ENCODE measurements around the gene IL11.

The IL11 gene

GRCh38 chr19:55345101-55345817 lies 25.0 kb downstream of the IL11 start:
- Histone ChIP-seq H3K9me3 (no peaks in the 10 kb centered on the region), H3K36me3 (peaks cover 9% of the 10 kb centered on the region; the same call in 1 of the 2 replicates)
- no peak for TF ChIP-seq CTCF (IDR thresholded peaks at IDR 0.05; ENCODE audit: low read depth, low read length)

GRCh38 chr19:55344444-55344843 lies 25.8 kb downstream of the IL11 start:
- Histone ChIP-seq H3K9me3 (no peaks in the 10 kb centered on the region), H3K27me3 (no peaks in the 10 kb centered on the region), H3K4me1 (peaks cover 4% of the 10 kb centered on the region), H3K4me3 (ENCODE audit: low read depth, low read length) (no peak overlapping the region), H3K36me3 (peaks cover 9% of the 10 kb centered on the region; the same call in 1 of the 2 replicates)
- TF ChIP-seq CTCF (IDR thresholded peaks at IDR 0.05; ENCODE audit: low read depth, low read length), result peak; percentile 25
- peak; percentile 66 for DNase-seq

More at GRCh38 chr19:55345101-55345817, 25.0 kb downstream of the IL11 start:
- no peak overlapping the region for H3K4me3 ChIP-seq (ENCODE audit: low read depth, low read length)
- DNase-seq, result no peak
- H3K27me3 ChIP-seq, result no peaks in the 10 kb centered on the region
- H3K4me1 ChIP-seq, result peaks cover 4% of the 10 kb centered on the region

GRCh38 chr19:55341595-55342531 lies 28.4 kb downstream of the IL11 start:
- no peak for TF ChIP-seq CTCF (IDR thresholded peaks at IDR 0.05; ENCODE audit: low read depth, low read length)
- Histone ChIP-seq H3K4me1 (peaks cover 4% of the 10 kb centered on the region), H3K36me3 (peaks cover 9% of the 10 kb centered on the region; the same call in 1 of the 2 replicates), H3K4me3 (ENCODE audit: low read depth, low read length) (peak overlapping the region; percentile 19), H3K9me3 (no peaks in the 10 kb centered on the region), H3K27me3 (no peaks in the 10 kb centered on the region)
- DNase-seq, result no peak

GRCh38 chr19:55341171-55341588 lies 29.1 kb downstream of the IL11 start:
- H3K27me3 ChIP-seq, result no peaks in the 10 kb centered on the region
- peak overlapping the region; percentile 77 for H3K4me3 ChIP-seq (ENCODE audit: low read depth, low read length)

DNA sequence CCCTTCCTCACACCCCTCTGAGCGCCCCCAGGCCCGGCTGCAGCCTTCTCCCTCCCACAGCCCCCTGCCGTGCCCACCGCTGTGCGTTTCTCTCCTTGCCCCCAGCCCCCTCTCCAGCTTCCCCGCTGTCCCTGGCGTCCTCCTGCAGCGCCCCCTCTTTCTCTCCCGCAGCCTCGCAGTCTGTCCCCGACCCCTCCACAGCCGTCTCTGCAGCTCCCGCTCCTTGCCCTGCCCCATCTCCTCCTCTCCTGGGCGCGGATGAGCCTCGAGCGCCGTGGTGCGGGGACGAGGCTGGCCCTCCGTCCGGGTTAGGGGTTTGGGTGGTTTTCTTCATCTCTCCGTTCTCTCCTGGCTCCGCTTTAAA lies 29.5 kb downstream of the IL11 start:
- Histone ChIP-seq H3K27me3 (no peaks in the 10 kb centered on the region), H3K36me3 (peaks cover 9% of the 10 kb centered on the region; the same call in 1 of the 2 replicates), H3K9me3 (no peaks in the 10 kb centered on the region), H3K4me1 (peaks cover 4% of the 10 kb centered on the region), H3K4me3 (ENCODE audit: low read depth, low read length) (peak overlapping the region; percentile 77)
- peak; percentile 19 for TF ChIP-seq CTCF (IDR thresholded peaks at IDR 0.05; ENCODE audit: low read depth, low read length)
- DNase-seq, result peak; percentile 51

More at GRCh38 chr19:55341171-55341588, 29.1 kb downstream of the IL11 start:
- Histone ChIP-seq H3K9me3 (no peaks in the 10 kb centered on the region), H3K36me3 (peaks cover 9% of the 10 kb centered on the region; the same call in 1 of the 2 replicates), H3K4me1 (peaks cover 4% of the 10 kb centered on the region)
- TF ChIP-seq CTCF (IDR thresholded peaks at IDR 0.05; ENCODE audit: low read depth, low read length), result no peak
- DNase-seq, result peak; percentile 83
